NCI-H1694 treated with DMSO at 0.1 percent for 48 hours (cell line): ENCODE measurements around the gene OSGIN1.

Source experiments
- DNase-seq: peaks from one replicate; lab custom pipeline; 2025; lab: John Stamatoyannopoulos, UW

The OSGIN1 gene

DNA sequence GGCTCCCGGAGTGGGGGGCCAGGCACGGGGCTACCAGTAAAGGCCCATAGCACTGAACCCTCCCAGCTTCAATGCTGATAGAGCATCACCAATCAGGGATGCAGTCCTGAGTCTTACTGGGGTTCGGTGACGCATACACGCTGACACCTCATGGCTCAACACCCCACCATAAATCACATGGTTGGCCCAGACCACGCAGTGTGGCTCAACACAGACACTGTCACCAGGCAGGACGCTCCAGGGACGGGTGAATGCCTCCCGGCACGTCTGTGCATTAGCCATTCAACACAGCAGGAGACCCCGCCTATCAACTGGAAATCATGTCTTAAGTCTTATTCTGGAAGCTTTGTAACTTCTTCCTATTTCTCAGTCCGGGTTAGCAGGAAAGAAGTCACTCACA, 50.0 kb downstream of the OSGIN1 start:
- DNase-seq: no peak

- no peak for DNase-seq
Measured at GRCh38 chr16:84004442-84004841, 51.4 kb downstream of the OSGIN1 start.

DNA sequence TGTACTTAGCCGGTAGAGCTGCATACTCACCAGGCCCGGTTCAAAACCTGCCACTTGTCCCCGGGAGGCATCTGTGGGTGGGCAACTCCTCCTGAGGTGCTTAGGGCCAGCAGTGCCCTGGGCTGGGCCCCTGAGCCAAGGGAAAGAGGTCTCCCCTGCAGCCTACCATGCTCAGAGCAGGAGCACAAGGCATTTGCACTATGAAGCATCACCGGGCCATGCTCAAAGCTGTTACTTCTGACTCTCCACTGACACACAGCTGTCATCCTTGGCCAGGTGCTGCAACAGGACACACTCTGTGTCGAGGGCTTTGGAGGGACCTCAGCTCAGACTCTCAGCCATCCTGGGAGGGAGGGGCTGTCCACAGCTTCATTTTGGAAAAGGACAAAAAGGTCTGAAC, 52.4 kb downstream of the OSGIN1 start:
- DNase-seq: no peak

- no peak for DNase-seq
Measured at GRCh38 chr16:84007520-84007919, 54.5 kb downstream of the OSGIN1 start.

GRCh38 chr16:84007965-84008364, 54.9 kb downstream of the OSGIN1 start:
- no peak for DNase-seq

- no peak for DNase-seq
Measured at GRCh38 chr16:84009282-84009681, 56.2 kb downstream of the OSGIN1 start.

DNA sequence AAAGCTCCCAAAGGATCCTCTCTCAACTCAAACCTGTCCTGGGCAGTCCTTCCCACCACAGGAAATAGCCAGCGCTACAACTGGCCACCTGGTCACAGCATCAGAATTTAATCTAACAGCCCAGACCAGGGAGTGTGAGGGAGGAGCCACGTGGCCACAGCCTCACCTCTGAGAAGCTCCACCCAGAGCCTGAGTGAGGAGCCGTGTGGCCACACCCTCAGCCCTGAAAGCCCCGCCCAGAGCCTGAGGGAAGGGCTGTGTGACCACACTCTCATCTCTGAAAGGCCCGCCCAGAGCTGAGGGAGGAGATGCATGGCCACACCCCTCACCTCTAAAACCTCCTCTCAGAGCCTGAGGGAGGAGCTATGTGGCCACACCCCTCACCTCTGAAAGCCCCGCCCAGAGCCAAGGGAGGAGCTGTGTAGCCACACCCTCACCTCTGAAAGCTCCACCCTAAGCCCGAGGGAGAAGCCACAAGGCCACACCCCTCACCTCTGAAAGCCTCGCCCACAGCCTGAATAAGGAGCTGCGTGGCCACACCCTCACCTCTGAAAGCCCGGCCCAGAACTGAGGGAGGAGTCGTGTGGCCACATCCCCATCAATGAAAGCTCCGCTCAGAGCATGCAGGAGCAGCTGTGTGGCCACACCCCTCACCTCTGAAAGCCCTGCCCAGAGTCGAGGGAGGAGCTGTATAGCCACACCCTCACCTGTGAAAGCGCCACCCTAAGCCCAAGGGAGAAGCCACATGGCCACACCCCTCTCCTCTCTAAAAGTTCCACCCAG, 60.9 kb downstream of the OSGIN1 start:
- no peak for DNase-seq

DNA sequence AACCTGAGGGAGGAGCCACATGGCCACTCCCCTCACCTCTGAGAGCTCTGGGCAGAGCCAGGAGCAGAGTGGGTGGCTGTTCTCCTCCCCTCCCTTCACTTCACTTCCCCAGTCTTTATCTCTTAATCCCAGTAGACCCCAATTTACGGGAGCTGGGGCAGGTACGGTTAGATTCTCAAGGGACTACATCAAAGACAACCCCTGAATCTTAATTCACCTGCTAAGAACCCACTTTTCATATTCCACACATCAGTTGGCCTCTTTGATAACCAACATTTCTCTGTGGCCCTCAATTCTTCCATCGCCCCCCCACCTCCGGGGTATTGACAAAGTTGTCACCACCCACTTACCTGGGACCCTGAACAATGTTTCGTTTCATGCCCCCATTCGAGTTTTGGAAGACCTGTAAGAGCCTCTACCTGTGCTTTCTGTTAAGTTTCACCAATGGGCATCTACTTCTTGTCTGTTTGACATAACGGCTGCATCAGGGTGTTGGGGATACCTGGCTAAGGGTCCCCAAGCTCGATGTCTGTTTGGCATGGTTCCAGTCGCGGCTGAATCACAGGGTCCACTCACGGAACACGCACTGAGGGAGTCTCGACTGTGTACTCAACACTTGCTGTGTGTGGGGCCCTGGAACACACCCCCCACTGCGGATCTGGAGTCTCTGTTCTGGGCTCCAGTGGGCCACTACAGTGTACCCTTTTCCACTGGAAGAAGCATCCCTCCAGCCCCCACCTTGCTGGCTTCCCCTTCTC, 61.7 kb downstream of the OSGIN1 start:
- DNase-seq: no peak

DNA sequence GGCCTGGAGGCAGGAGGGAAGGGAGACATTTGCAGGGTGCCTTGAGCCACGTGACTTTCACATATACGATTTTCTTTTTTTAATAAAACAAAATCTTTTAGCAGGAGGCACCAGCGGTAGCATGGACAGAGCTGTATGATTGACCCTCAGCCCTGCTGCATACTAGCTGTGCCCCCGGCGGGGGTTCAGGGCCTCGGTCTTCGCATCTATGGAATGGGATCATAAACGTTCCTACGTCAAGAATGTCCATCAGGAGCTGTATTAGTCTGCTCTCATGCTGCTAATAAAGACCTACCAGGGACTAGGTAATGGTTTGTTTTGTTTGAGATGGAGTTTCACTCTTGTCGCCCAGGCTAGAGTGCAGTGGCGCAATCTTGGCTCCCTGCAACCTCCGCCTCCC, 62.4 kb downstream of the OSGIN1 start:
- DNase-seq: no peak
